HFFc6 (cell line): Measurements from ENCODE around the gene ERICH6B. TPM values are rescaled to one million over a fixed set of nuclear protein-coding genes. Genes with fewer than 3 reads are reported as not detected.
A peak's percentile ranks its signal among the peaks of the same experiment; 100 is the strongest.

ENCODE experiments used
- DNase-seq: peaks from one replicate; pipeline ENCODE4 v3.0.0-alpha.2; 2018
- H3K27ac Mint-ChIP-seq: 2 replicates; pipeline ENCODE4 v1.8.0; 2020; ENCODE audit warnings: mild to moderate bottlenecking, mixed read lengths
- H3K27me3 Mint-ChIP-seq: 2 replicates; pipeline ENCODE4 v1.8.0; 2021; ENCODE audit warnings: mild to moderate bottlenecking, moderate library complexity, mixed read lengths; ENCODE audit not compliant: insufficient read depth
- H3K36me3 Mint-ChIP-seq: 2 replicates; pipeline ENCODE4 v1.8.0; 2021; ENCODE audit warnings: low read depth, mixed read lengths
- H3K4me1 Mint-ChIP-seq: 2 replicates; pipeline ENCODE4 v1.8.0; 2020; ENCODE audit warnings: low read depth, mixed read lengths
- H3K4me3 Mint-ChIP-seq: 2 replicates; pipeline ENCODE4 v1.8.0; 2020; ENCODE audit warnings: mild to moderate bottlenecking, moderate library complexity, mixed read lengths
- H3K9me3 Mint-ChIP-seq: 2 replicates; pipeline ENCODE4 v1.8.0; 2020; ENCODE audit warnings: mild to moderate bottlenecking, mixed read lengths
- total RNA-seq, 6 experiments: library from RNA; stranded (reverse); fragmentation: NEBNext Ultra II Directional; extraction: Animal tissue kit (Norgen Biotek cat#: 25700); gene quantifications; 2 replicates in 1 of 6; 3 replicates in 5 of 6; pipeline ENCODE4 v1.2.3, GENCODE V29; 2021
- TF ChIP-seq, protein P1 (sequence below): fragments of 200-600 bp; sonication (generic); IDR thresholded peaks from 2 replicates; pipeline ENCODE4 v1.5.0; 2021; ENCODE audit warnings: antibody characterized with exemption, mild to moderate bottlenecking

The ERICH6B gene
- total RNA-seq, 6 experiments from 2014 or later: not detected

- TF ChIP-seq, protein P1, sequence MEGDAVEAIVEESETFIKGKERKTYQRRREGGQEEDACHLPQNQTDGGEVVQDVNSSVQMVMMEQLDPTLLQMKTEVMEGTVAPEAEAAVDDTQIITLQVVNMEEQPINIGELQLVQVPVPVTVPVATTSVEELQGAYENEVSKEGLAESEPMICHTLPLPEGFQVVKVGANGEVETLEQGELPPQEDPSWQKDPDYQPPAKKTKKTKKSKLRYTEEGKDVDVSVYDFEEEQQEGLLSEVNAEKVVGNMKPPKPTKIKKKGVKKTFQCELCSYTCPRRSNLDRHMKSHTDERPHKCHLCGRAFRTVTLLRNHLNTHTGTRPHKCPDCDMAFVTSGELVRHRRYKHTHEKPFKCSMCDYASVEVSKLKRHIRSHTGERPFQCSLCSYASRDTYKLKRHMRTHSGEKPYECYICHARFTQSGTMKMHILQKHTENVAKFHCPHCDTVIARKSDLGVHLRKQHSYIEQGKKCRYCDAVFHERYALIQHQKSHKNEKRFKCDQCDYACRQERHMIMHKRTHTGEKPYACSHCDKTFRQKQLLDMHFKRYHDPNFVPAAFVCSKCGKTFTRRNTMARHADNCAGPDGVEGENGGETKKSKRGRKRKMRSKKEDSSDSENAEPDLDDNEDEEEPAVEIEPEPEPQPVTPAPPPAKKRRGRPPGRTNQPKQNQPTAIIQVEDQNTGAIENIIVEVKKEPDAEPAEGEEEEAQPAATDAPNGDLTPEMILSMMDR: no peak
- no peaks in the 10 kb centered on the region for H3K27me3 Mint-ChIP-seq
- no peaks in the 10 kb centered on the region for H3K9me3 Mint-ChIP-seq
- H3K36me3 Mint-ChIP-seq: peaks cover 33% of the 10 kb centered on the region
- peaks cover 14% of the 10 kb centered on the region for H3K4me1 Mint-ChIP-seq
- no peak overlapping the region for H3K4me3 Mint-ChIP-seq
- H3K27ac Mint-ChIP-seq: no peak overlapping the region
- DNase-seq: no peak
These were observed 104.9 kb downstream of the ERICH6B start for GRCh38 chr13:45510672-45511071.

DNA sequence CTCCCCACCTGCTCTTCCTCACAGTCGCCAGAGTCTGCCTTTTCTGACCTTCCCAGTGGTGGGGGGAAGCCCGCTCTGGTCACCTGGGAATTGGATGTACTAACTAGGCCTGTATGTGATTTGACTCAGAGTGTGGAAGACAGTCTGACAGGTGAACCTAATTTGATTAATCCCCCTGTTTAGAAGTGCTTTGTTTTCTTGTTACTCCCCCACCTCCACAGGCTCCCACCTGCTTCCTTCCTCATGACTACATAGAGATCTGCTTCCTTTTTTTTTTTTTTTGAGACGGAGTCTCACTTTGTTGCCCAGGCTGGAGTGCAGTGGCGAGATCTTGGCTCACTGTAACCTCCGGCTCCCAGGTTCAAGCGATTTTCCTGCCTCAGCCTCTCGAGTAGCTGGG lies 106.8 kb downstream of the ERICH6B start:
- Mint-ChIP-seq H3K9me3 (no peaks in the 10 kb centered on the region), H3K27me3 (no peaks in the 10 kb centered on the region), H3K4me1 (peaks cover 12% of the 10 kb centered on the region), H3K4me3 (no peak overlapping the region), H3K36me3 (peaks cover 36% of the 10 kb centered on the region), H3K27ac (no peak overlapping the region)
- TF ChIP-seq, protein P1: no peak
- no peak for DNase-seq

- H3K9me3 Mint-ChIP-seq: no peaks in the 10 kb centered on the region
- no peak for DNase-seq
These were observed 108.7 kb downstream of the ERICH6B start for GRCh38 chr13:45506811-45507210.

GRCh38 chr13:45503658-45504057 lies 111.9 kb downstream of the ERICH6B start:
- TF ChIP-seq, protein P1: no peak
- Mint-ChIP-seq H3K9me3 (no peaks in the 10 kb centered on the region), H3K27me3 (peaks cover 4% of the 10 kb centered on the region), H3K36me3 (peaks cover 34% of the 10 kb centered on the region), H3K4me3 (no peak overlapping the region), H3K27ac (no peak overlapping the region), H3K4me1 (peaks cover 32% of the 10 kb centered on the region)
- no peak for DNase-seq

More at GRCh38 chr13:45506811-45507210, 108.7 kb downstream of the ERICH6B start:
- Mint-ChIP-seq H3K4me3 (no peak overlapping the region), H3K4me1 (peaks cover 12% of the 10 kb centered on the region), H3K27me3 (peaks cover 4% of the 10 kb centered on the region), H3K36me3 (peaks cover 34% of the 10 kb centered on the region), H3K27ac (peak overlapping the region; percentile 39; the same call in 1 of the 2 replicates)
- TF ChIP-seq, protein P1: no peak

GRCh38 chr13:45501175-45501526 lies 114.4 kb downstream of the ERICH6B start:
- Mint-ChIP-seq H3K4me3 (peak overlapping the region; percentile 61), H3K27me3 (peaks cover 4% of the 10 kb centered on the region), H3K9me3 (no peaks in the 10 kb centered on the region), H3K27ac (peak overlapping the region; percentile 95), H3K36me3 (peaks cover 44% of the 10 kb centered on the region), H3K4me1 (peaks cover 52% of the 10 kb centered on the region)
- TF ChIP-seq, protein P1: peak; percentile 31; the same call in 1 of the 2 replicates
- DNase-seq: no peak
